A549 (cell line): ENCODE results near the gene WNT3A. TPM values are rescaled to one million over a fixed set of nuclear protein-coding genes. Genes with fewer than 3 reads are reported as not detected.
A peak's percentile ranks its signal among the peaks of the same experiment; 100 is the strongest.

Experiments used
- ATAC-seq, 2 experiments: fragments of 200-7000 bp in 1 of 2; fragments of >200 bp in 1 of 2; cut with Nextera tagmentation in 1 of 2; cut with Tn5 transposase in 1 of 2; 3 replicates each; pipeline versions ENCODE4 v1.8.0 to v1.9.1; 2018 to 2020; ENCODE audit warnings: mild to moderate bottlenecking in 1 of 2, moderate library complexity in 1 of 2
- CTCF ChIA-PET: fragments of 300-600 bp; sonication (Branson Sonifier 250); formaldehyde crosslinking; extraction: SDS; loops from one replicate; lab custom pipeline; 2021; ENCODE audit warnings: antibody characterized with exemption, inconsistent platforms; lab: Yijun Ruan, JAX
- POLR2A ChIA-PET: fragments of 350-600 bp; formaldehyde crosslinking; extraction: SDS; loops from one replicate; lab custom pipeline; 2021; ENCODE audit warnings: antibody characterized with exemption, inconsistent platforms; lab: Yijun Ruan, JAX
- DNase-seq, 2 experiments: peaks; one replicate each; pipeline versions ENCODE4 v3.0.0 to v3.0.0-alpha.2; 2011 to 2016; ENCODE audit warnings: low read depth in 1 of 2, low spot score in 1 of 2
- FAIRE-seq: peaks from 2 replicates; lab custom pipeline; 2011; peaks lifted over from hg19 to GRCh38; lab: Jason Lieb, UNC
- H3K27ac ChIP-seq, 2 experiments: fragments of >200 bp; sonication (Bioruptor Twin); formaldehyde crosslinking; 3 replicates each; pipeline ENCODE4 v1.5.1; 2016 to 2017
- H3K4me1 ChIP-seq: fragments of >200 bp; sonication (Bioruptor Twin); formaldehyde crosslinking; 3 replicates; pipeline ENCODE4 v1.6.1; 2016
- H3K4me2 ChIP-seq: fragments of >200 bp; sonication (Bioruptor Twin); formaldehyde crosslinking; 3 replicates; pipeline ENCODE4 v1.6.1; 2016
- H3K4me3 ChIP-seq: fragments of >200 bp; sonication (Bioruptor Twin); formaldehyde crosslinking; 3 replicates; pipeline ENCODE4 v1.5.1; 2016
- H3K9me3 ChIP-seq: fragments of >200 bp; sonication (Bioruptor Twin); formaldehyde crosslinking; 3 replicates; pipeline ENCODE4 v1.6.1; 2016
- BHLHE40 ChIP-seq: IDR thresholded peaks from 2 replicates; pipeline ENCODE4 v1.6.1; 2012; ENCODE audit warnings: low read depth, low read length, inconsistent platforms
- CBX8 ChIP-seq: fragments of 200-600 bp; sonication (generic); IDR thresholded peaks from 2 replicates; pipeline ENCODE4 v1.6.1; 2016
- CHD2 ChIP-seq: fragments of 150-350 bp; IDR thresholded peaks from 2 replicates; pipeline ENCODE4 v1.6.1; 2014; ENCODE audit warnings: low read length; ENCODE audit not compliant: partially characterized antibody
- CHD4 ChIP-seq: fragments of 200-600 bp; sonication (generic); IDR thresholded peaks from 2 replicates; pipeline ENCODE4 v1.6.1; 2016; ENCODE audit warnings: antibody characterized with exemption, mild to moderate bottlenecking, borderline replicate concordance
- GATA3 ChIP-seq: IDR thresholded peaks from 2 replicates; pipeline ENCODE4 v1.6.1; 2012; ENCODE audit warnings: borderline replicate concordance
- HEYL ChIP-seq: fragments of 250-450 bp; sonication (Bioruptor Pico); IDR thresholded peaks from 2 replicates; pipeline ENCODE4 v1.8.0; 2021; ENCODE audit warnings: mild to moderate bottlenecking, moderate library complexity
- HOXA7 ChIP-seq: fragments of 250-450 bp; sonication (Bioruptor Pico); IDR thresholded peaks from 2 replicates; pipeline ENCODE4 v1.5.0; 2020; ENCODE audit warnings: mild to moderate bottlenecking, moderate library complexity
- POLR2A ChIP-seq: IDR thresholded peaks from 2 replicates; pipeline ENCODE4 v1.6.1; 2012; ENCODE audit warnings: mild to moderate bottlenecking, low read length
- REST ChIP-seq: fragments of 200-600 bp; sonication (generic); IDR thresholded peaks from 2 replicates; pipeline ENCODE4 v1.6.1; 2016; ENCODE audit warnings: antibody characterized with exemption, mild to moderate bottlenecking, moderate library complexity
- WGBS: methylation state at CpG from one replicate; pipeline ENCODE4 v1.1.6; 2017; ENCODE audit errors: missing lambda C conversion rate; 5-methylcytosine and 5-hydroxymethylcytosine counted together
- polyA minus RNA-seq: library from RNA; depleted of rRNA, polyadenylated mRNA; stranded (reverse); fragments of >200 nt; gene quantifications from 2 replicates; pipeline ENCODE4 v1.2.3, GENCODE V29; 2011; rRNA and poly(A)+ RNA removed
- polyA plus RNA-seq, 4 experiments: library from polyadenylated mRNA; depleted of rRNA in 3 of 4; stranded (reverse); fragments of >200 nt; fragmentation: RNase III in 1 of 4; extraction: RNeasy Plus Mini Kit Qiagen cat#74134 plus additional on column Dnase treatment in 1 of 4; gene quantifications; 2 replicates in 3 of 4; 3 replicates in 1 of 4; pipeline ENCODE4 v1.2.3, GENCODE V29; 2011 to 2017
- TF ChIP-seq, protein P1 (sequence below): IDR thresholded peaks from 2 replicates; pipeline ENCODE4 v1.6.1; 2012; ENCODE audit warnings: low read depth, borderline replicate concordance
- TF ChIP-seq, protein P2 (sequence below): IDR thresholded peaks from 2 replicates; pipeline ENCODE4 v1.6.1; 2012
- TF ChIP-seq, protein P3 (sequence below): fragments of >200 bp; sonication (Bioruptor Twin); formaldehyde crosslinking; IDR thresholded peaks from 3 replicates; pipeline ENCODE4 v1.5.1; 2016
- TF ChIP-seq, protein P4 (sequence below): fragments of 450-650 bp; IDR thresholded peaks from 2 replicates; pipeline ENCODE4 v1.6.1; 2014; ENCODE audit warnings: antibody characterized with exemption

Gene WNT3A, protein sequence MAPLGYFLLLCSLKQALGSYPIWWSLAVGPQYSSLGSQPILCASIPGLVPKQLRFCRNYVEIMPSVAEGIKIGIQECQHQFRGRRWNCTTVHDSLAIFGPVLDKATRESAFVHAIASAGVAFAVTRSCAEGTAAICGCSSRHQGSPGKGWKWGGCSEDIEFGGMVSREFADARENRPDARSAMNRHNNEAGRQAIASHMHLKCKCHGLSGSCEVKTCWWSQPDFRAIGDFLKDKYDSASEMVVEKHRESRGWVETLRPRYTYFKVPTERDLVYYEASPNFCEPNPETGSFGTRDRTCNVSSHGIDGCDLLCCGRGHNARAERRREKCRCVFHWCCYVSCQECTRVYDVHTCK
- polyA plus RNA-seq (2011; rRNA removed) = not detected in 2 replicates
- 0.01 TPM in 1 of 2 replicates, not detected in the other for polyA plus RNA-seq (2012; cell fraction: cytosol; rRNA removed)
- 0.02 TPM in 1 of 2 replicates, not detected in the other for polyA plus RNA-seq (2012; cell fraction: nucleus; rRNA removed)
- not detected in 3 replicates for polyA plus RNA-seq (2017; fragmentation: RNase III; extraction: RNeasy Plus Mini Kit Qiagen cat#74134 plus additional on column Dnase treatment)
- not detected in 2 replicates for polyA minus RNA-seq

- peak within 1 kb of the TSS; percentile 73 for H3K4me2 ChIP-seq
- WGBS = no CpG with 5 or more reads among the region's 48 CpGs
These were observed at the start of gene WNT3A for GRCh38 chr1:228006786-228007048. Gene WNT3A (plus strand): TSS chr1:228006998. CDS start chr1:228007129, 131 bp downstream.

More at GRCh38 chr1:228006786-228007048, at the start of gene WNT3A:
- no peak for DNase-seq
- ATAC-seq = no peak
- TF ChIP-seq POLR2A (no peak), REST (no peak), CBX8 (no peak), BHLHE40 (no peak), HOXA7 (CRISPR knock-in tag) (no peak), HEYL (CRISPR knock-in tag) (no peak), GATA3 (no peak), CHD2 (no peak), CHD4 (no peak)
- TF ChIP-seq, protein P1, sequence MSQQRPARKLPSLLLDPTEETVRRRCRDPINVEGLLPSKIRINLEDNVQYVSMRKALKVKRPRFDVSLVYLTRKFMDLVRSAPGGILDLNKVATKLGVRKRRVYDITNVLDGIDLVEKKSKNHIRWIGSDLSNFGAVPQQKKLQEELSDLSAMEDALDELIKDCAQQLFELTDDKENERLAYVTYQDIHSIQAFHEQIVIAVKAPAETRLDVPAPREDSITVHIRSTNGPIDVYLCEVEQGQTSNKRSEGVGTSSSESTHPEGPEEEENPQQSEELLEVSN = no peak
- TF ChIP-seq, protein P2, sequence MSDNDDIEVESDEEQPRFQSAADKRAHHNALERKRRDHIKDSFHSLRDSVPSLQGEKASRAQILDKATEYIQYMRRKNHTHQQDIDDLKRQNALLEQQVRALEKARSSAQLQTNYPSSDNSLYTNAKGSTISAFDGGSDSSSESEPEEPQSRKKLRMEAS = no peak
- TF ChIP-seq, protein P3, sequence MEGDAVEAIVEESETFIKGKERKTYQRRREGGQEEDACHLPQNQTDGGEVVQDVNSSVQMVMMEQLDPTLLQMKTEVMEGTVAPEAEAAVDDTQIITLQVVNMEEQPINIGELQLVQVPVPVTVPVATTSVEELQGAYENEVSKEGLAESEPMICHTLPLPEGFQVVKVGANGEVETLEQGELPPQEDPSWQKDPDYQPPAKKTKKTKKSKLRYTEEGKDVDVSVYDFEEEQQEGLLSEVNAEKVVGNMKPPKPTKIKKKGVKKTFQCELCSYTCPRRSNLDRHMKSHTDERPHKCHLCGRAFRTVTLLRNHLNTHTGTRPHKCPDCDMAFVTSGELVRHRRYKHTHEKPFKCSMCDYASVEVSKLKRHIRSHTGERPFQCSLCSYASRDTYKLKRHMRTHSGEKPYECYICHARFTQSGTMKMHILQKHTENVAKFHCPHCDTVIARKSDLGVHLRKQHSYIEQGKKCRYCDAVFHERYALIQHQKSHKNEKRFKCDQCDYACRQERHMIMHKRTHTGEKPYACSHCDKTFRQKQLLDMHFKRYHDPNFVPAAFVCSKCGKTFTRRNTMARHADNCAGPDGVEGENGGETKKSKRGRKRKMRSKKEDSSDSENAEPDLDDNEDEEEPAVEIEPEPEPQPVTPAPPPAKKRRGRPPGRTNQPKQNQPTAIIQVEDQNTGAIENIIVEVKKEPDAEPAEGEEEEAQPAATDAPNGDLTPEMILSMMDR = no peak
- TF ChIP-seq, protein P4, sequence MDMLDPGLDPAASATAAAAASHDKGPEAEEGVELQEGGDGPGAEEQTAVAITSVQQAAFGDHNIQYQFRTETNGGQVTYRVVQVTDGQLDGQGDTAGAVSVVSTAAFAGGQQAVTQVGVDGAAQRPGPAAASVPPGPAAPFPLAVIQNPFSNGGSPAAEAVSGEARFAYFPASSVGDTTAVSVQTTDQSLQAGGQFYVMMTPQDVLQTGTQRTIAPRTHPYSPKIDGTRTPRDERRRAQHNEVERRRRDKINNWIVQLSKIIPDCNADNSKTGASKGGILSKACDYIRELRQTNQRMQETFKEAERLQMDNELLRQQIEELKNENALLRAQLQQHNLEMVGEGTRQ = no peak
- no peak for FAIRE-seq
- POLR2A ChIA-PET = no interaction called here
- CTCF ChIA-PET = interaction anchor here (1.2 to 3.1 kb wide), 6 partner anchors 8 to 103 kb away, joined by 3 to 13 read pairs (median 3); no protein-coding TSS in a partner anchor
- peaks cover 4% of the 10 kb centered on the region; the same call in 1 of the 3 replicates for H3K4me1 ChIP-seq
- peak within 1 kb of the TSS; percentile 37 for H3K4me3 ChIP-seq
- H3K9me3 ChIP-seq = no peaks in the 10 kb centered on the region
- H3K27ac ChIP-seq = peak within 1 kb of the TSS in 1 of 2 experiments; percentile 30; a peak in 1 of 6 replicates
